HG03354 (cell line): ENCODE results near the gene PTPRE.
A peak's percentile ranks its signal among the peaks of the same experiment; 100 is the strongest.

Experiments used
- ATAC-seq: cut with Tn5 transposase; IDR thresholded peaks from one replicate; pipeline ENCODE4 v1.9.1; 2021; ENCODE audit warnings: mild to moderate bottlenecking; ENCODE audit not compliant: unreplicated experiment, poor library complexity, severe bottlenecking

PTPRE gene

DNA sequence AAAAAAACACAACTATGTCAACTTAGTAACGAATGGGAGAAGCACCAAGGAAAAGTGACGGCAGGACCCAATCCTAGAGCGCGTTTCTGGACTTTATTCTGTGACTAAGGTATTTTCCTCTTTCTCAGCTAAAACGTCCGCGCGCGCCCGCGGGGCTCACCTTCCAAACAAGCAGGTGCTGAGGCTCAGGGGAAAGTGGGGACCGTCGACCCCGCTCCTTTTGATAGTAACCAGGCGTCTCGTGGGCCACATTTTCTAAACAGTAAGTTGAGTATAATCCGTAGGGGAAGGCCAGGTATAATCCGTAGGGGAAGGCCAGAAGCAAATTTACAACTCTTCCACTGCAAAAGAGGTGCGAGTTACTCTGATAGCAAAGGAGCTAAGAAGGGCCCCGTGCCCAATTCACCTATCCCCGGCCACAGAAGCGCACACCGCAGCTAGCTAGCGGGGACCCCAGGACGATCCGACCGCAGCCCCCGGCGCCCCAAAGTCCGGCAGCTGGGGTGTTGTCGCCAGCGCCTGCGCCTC lies 218.6 kb downstream of the PTPRE start:
- ATAC-seq, result no peak

DNA sequence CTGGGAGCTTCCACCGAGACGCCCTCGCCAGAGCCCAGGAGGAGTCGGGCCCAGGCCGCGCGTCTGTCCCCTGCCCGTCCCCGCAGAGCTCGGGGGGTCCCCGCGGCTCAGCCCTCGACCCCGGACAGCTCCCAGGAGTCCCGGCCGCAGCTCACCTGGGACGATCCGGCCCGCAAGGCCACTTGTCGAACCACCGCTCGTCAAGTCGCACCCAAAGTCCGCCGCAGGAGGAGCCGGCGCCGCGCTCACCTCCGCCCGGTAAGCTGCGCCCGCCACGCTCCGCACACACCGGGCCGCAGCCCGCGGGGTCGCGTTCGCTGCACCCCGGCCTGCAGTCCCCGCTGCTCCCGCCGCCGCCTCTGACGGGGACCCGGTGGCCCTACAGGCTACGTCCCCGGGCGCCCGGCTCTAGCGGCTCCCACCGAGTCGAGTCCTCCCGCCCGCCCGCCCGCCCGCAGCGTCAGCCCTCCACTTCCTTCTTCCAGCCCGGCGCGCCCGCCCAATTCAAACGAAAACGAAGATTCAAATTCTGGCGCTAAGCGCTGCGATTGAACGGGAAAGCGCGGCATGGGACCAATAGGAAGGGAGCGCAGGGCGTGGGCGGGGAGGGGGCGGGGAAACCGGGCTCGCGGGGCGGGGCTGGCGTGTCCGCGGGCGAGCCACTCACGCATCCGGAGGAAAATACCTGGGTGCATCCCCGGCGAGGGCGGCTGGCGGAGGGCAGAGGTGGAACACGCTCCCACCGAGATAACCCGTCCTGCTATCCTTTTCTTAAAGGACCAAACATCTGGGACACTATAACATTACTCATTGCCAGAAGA lies 219.3 kb downstream of the PTPRE start, which contains the start of gene MKI67:
TSS of gene MKI67 (minus strand) at position 480 of the 821 bp plus-strand sequence. CDS start 756 bp downstream, outside the sequence.
- peak; percentile 85 for ATAC-seq

DNA sequence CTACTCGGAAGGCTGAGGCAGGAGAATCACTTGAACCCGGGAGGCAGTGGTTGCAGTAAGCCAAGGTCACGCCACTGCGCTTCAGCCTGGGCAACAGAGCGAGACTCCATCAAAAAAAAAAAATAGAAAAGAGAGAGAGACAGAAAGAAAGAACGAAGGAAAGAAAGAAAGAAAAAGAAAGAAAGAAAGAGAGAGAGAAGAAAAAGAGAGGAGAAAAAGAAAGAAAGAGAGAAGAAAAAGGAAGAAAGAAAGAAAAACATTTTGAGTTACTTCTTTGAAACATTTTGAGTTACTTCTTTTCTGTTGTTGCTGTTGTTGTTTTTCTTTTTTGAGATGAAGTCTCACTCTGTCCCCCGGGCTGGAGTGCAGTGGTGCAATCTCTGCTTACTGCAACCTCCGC lies 221.7 kb downstream of the PTPRE start:
- no peak for ATAC-seq

- no peak for ATAC-seq
These were observed 223.1 kb downstream of the PTPRE start for GRCh38 chr10:128130051-128130450.
